PC-3 (cell line): ENCODE results near the gene MESP2. TPM values are rescaled to one million over a fixed set of nuclear protein-coding genes. Genes with fewer than 3 reads are reported as not detected.

Experiments
- ATAC-seq: fragments of 200-7000 bp; cut with Tn5 transposase; 2 replicates; pipeline ENCODE4 v1.9.1; 2020; ENCODE audit warnings: mild to moderate bottlenecking, moderate library complexity
- BruUV-seq: library from RNA; stranded (reverse); fragments of 400-500 nt; replicated peaks from 2 replicates; lab custom pipeline; 2021; lab: Mats Ljungman, UMichigan
- CTCF ChIA-PET: fragments of 300-600 bp; sonication (Branson Sonifier 250); formaldehyde crosslinking; loops from one replicate; lab custom pipeline; 2022; ENCODE audit warnings: antibody characterized with exemption; lab: Charles Lee
- POLR2A ChIA-PET: fragments of 300-600 bp; sonication (Branson Sonifier 250); formaldehyde crosslinking; loops from one replicate; lab custom pipeline; 2022; ENCODE audit warnings: antibody characterized with exemption; ENCODE audit not compliant: unreplicated experiment; lab: Charles Lee
- DNase-seq: peaks from one replicate; pipeline ENCODE4 v3.0.0-alpha.2; 2015
- H2AFZ ChIP-seq: fragments of 300-600 bp; sonication (generic); 2 replicates; pipeline ENCODE4 v1.6.0; 2016; ENCODE audit warnings: antibody characterized with exemption, low read length
- H3F3A ChIP-seq: fragments of 300-600 bp; sonication (generic); one replicate; pipeline ENCODE4 v1.6.0; 2017; ENCODE audit warnings: antibody characterized with exemption, low read length, control low read depth, mild to moderate bottlenecking; ENCODE audit not compliant: unreplicated experiment
- H3K27ac ChIP-seq: fragments of 300-600 bp; sonication (generic); 2 replicates; pipeline ENCODE4 v1.5.1; 2016; ENCODE audit warnings: mild to moderate bottlenecking, low read length
- H3K27me3 ChIP-seq: fragments of 300-600 bp; sonication (generic); 2 replicates; pipeline ENCODE4 v1.6.1; 2016; ENCODE audit warnings: low read length, mixed read lengths
- H3K36me3 ChIP-seq: fragments of 300-600 bp; sonication (generic); 2 replicates; pipeline ENCODE4 v1.6.1; 2016; ENCODE audit warnings: low read depth, mixed run types, low read length, mixed read lengths
- H3K4me1 ChIP-seq: fragments of 300-600 bp; sonication (generic); 2 replicates; pipeline ENCODE4 v1.5.1; 2016; ENCODE audit warnings: low read length; ENCODE audit not compliant: insufficient read depth
- H3K4me2 ChIP-seq: fragments of 300-600 bp; sonication (generic); 2 replicates; pipeline ENCODE4 v1.6.0; 2016; ENCODE audit warnings: low read length
- H3K4me3 ChIP-seq: fragments of 300-600 bp; sonication (generic); 2 replicates; pipeline ENCODE4 v1.5.1; 2016; ENCODE audit warnings: mild to moderate bottlenecking, low read length, mixed read lengths
- H3K79me2 ChIP-seq: fragments of 300-600 bp; sonication (generic); 2 replicates; pipeline ENCODE4 v1.6.1; 2017; ENCODE audit warnings: low read length, mixed read lengths
- H3K9ac ChIP-seq: fragments of 300-600 bp; sonication (generic); 2 replicates; pipeline ENCODE4 v1.6.0; 2016; ENCODE audit warnings: mild to moderate bottlenecking, low read length
- H3K9me2 ChIP-seq: fragments of 300-600 bp; sonication (generic); replicated peaks from 2 replicates; pipeline ENCODE4 v1.6.1; 2016; ENCODE audit warnings: mixed run types, low read length, mixed read lengths
- H3K9me3 ChIP-seq: fragments of 300-600 bp; sonication (generic); 2 replicates; pipeline ENCODE4 v1.6.1; 2016; ENCODE audit warnings: low read length, mixed read lengths
- H4K20me1 ChIP-seq: fragments of 300-600 bp; sonication (generic); 2 replicates; pipeline ENCODE4 v1.6.1; 2016; ENCODE audit warnings: low read length, mixed read lengths
- EZH2 ChIP-seq: fragments of 300-600 bp; sonication (generic); IDR thresholded peaks from one replicate; pipeline ENCODE4 v1.6.1; 2017; ENCODE audit warnings: antibody characterized with exemption, mild to moderate bottlenecking, low read length; ENCODE audit not compliant: unreplicated experiment
- EZH2phosphoT487 ChIP-seq: fragments of 300-600 bp; sonication (generic); IDR thresholded peaks from 2 replicates; pipeline ENCODE4 v1.6.1; 2018; ENCODE audit warnings: mild to moderate bottlenecking, antibody characterized with exemption, low read length, borderline replicate concordance
- intact Hi-C: fragments of 100-400 bp; cut with micrococcal nuclease; formaldehyde crosslinking; loops from 2 replicates; pipeline ENCODE4 v1.9.0; 2023
- total RNA-seq: library from RNA; depleted of rRNA; stranded (reverse); fragments of >200 nt; gene quantifications from 2 replicates; pipeline ENCODE4 v1.2.3, GENCODE V29; 2014
- TF ChIP-seq, protein P1 (sequence below): fragments of 300-600 bp; sonication (generic); conservative IDR thresholded peaks from 2 replicates; pipeline ENCODE4 v1.5.1; 2017; ENCODE audit warnings: antibody characterized with exemption, low read depth, mild to moderate bottlenecking, low read length

MESP2 gene
- total RNA-seq, 1 experiment from 2014 or later = 1.1 TPM

DNA sequence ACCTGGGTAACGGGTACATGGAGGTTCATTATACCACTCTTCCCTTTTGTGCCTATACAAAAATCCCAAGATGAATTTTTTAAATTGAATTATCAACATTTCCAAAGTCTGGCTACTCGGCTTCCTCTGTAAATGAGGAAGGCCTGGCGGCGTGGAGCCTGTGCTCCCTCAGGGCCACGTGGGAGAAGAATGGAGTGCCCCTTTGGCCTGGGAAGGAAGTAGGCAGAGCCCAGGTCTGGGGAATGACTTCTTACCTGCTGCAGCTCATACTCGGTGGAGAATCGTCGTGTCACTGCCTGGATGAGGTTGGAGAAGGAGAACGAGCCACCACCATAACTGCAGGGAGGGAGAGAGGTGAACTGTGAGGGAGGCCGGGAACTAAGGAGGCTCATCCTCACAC lies 14.1 kb downstream of the MESP2 start:
- BruUV-seq = no TSS peak
- H3K4me3 ChIP-seq = no peak overlapping the region

DNA sequence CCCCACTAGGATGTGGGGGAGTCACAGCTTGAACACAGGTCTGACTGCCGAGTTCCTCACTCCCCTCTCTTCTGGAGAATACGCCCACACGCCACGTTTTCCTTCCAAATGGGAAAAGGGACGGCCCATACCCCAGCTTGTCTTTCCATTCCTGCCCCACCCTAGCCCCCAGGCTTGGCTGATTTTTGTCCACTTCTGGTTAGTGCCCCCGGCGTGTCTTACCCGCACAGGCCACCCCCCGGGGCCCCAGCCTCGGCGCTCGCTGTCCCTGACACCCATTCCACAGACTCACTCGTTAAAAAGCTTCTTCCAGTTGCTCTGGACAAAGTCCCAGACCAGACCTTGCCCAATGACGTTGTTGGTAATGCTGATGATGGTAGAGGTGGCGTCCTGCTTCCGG lies 14.5 kb downstream of the MESP2 start:
- no peak overlapping the region for H3K27ac ChIP-seq
- CTCF ChIA-PET = interaction anchor here (0.5 kb wide), 1 partner anchor 33 kb away, joined by 3 read pairs; no protein-coding TSS in a partner anchor
- H3K4me1 ChIP-seq = peaks cover 18% of the 10 kb centered on the region
- no peak for ATAC-seq
- no peak overlapping the region for H3K4me3 ChIP-seq
- no peak overlapping the region for H3K4me2 ChIP-seq
- H3K36me3 ChIP-seq = 0 out of 2 replicates have a peak, but pooled peaks cover 2% of the 10 kb centered on the region
- no peaks in the 10 kb centered on the region for H3K79me2 ChIP-seq
- H3K27me3 ChIP-seq = no peaks in the 10 kb centered on the region
- no peak for DNase-seq
- H3K9me3 ChIP-seq = no peaks in the 10 kb centered on the region
- H4K20me1 ChIP-seq = no peaks in the 10 kb centered on the region
- no TSS peak for BruUV-seq
- no peaks in the 10 kb centered on the region for H3F3A ChIP-seq
- TF ChIP-seq, protein P1, sequence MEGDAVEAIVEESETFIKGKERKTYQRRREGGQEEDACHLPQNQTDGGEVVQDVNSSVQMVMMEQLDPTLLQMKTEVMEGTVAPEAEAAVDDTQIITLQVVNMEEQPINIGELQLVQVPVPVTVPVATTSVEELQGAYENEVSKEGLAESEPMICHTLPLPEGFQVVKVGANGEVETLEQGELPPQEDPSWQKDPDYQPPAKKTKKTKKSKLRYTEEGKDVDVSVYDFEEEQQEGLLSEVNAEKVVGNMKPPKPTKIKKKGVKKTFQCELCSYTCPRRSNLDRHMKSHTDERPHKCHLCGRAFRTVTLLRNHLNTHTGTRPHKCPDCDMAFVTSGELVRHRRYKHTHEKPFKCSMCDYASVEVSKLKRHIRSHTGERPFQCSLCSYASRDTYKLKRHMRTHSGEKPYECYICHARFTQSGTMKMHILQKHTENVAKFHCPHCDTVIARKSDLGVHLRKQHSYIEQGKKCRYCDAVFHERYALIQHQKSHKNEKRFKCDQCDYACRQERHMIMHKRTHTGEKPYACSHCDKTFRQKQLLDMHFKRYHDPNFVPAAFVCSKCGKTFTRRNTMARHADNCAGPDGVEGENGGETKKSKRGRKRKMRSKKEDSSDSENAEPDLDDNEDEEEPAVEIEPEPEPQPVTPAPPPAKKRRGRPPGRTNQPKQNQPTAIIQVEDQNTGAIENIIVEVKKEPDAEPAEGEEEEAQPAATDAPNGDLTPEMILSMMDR = no peak
- no peak for TF ChIP-seq EZH2phosphoT487
- H3K9me2 ChIP-seq = no peaks in the 10 kb centered on the region
- H2AFZ ChIP-seq = no peak overlapping the region
- H3K9ac ChIP-seq = no peak overlapping the region
- intact Hi-C loops = no loop called here
- POLR2A ChIA-PET = no interaction called here

More for the DNA sequence above, 14.1 kb downstream of the MESP2 start:
- Histone ChIP-seq H3K9ac (no peak overlapping the region), H3K9me2 (no peaks in the 10 kb centered on the region), H3F3A (no peaks in the 10 kb centered on the region), H3K4me2 (no peak overlapping the region), H3K79me2 (no peaks in the 10 kb centered on the region), H3K4me1 (peaks cover 20% of the 10 kb centered on the region), H4K20me1 (no peaks in the 10 kb centered on the region), H3K9me3 (no peaks in the 10 kb centered on the region), H2AFZ (no peak overlapping the region), H3K27me3 (no peaks in the 10 kb centered on the region), H3K27ac (no peak overlapping the region), H3K36me3 (0 out of 2 replicates have a peak, but pooled peaks cover 2% of the 10 kb centered on the region)
- ChIA-PET POLR2A (no interaction called here), CTCF (no interaction called here)
- no peak for TF ChIP-seq EZH2
- TF ChIP-seq EZH2phosphoT487 = no peak
- TF ChIP-seq, protein P1 = no peak
- intact Hi-C loops = no loop called here
- no peak for DNase-seq
- no peak for ATAC-seq

DNA sequence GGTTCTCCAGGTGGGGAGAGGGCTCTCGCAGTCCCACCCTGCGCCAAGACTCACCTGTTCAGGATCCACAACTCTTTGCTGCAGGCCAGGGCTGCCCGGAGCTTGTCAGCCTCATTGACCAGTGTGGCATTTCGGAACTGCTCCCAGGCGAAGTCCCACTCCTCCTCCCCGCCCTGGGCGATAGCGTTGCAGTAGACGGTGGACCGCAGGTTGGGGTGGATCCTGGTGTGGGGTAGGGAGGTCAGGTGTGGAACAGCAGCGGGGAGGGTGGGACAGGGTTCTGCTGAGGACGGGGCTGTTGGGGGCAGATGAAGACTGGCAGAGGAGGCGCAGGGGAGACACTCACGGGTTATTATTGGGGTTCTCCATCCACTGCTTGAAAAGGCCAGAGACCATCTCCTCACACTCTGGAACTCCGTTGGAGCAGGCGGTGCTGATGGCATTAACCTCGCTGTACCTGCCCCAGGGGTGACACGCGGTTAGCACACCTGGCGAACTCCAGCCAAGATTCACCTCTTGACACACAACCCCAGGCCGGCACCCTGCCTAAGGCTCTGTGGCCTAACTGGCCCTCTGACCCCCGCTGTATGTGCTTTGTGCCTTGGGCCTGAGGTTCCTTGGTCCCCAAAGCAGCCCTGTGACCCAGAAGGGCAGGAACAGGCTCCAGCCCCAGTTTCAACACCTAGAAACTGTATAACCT lies 16.1 kb downstream of the MESP2 start:
- TF ChIP-seq, protein P1 = no peak
- no peak for TF ChIP-seq EZH2
- TF ChIP-seq EZH2phosphoT487 = no peak
- Histone ChIP-seq H3K27ac (no peak overlapping the region), H3K9me2 (no peaks in the 10 kb centered on the region), H3K4me3 (no peak overlapping the region), H3K4me1 (peaks cover 10% of the 10 kb centered on the region), H4K20me1 (no peaks in the 10 kb centered on the region), H2AFZ (no peak overlapping the region), H3K9ac (no peak overlapping the region), H3F3A (no peaks in the 10 kb centered on the region), H3K4me2 (no peak overlapping the region), H3K79me2 (no peaks in the 10 kb centered on the region), H3K9me3 (no peaks in the 10 kb centered on the region), H3K36me3 (0 out of 2 replicates have a peak, but pooled peaks cover 2% of the 10 kb centered on the region), H3K27me3 (no peaks in the 10 kb centered on the region)
- CTCF ChIA-PET = no interaction called here
- ATAC-seq = no peak
- DNase-seq = no peak
- POLR2A ChIA-PET = no interaction called here
- no TSS peak for BruUV-seq
- intact Hi-C loops = no loop called here
